KBM-7 (cell line): ENCODE results near the gene ALS2CL.

Source experiments
- DNase-seq: peaks from one replicate; pipeline ENCODE4 v3.0.0-alpha.2; 2015
- in situ Hi-C: fragments of 300-500 bp; cut with MboI; formaldehyde crosslinking; loops from 2 replicates; pipeline ENCODE4 v1.14.3; 2020; ENCODE audit warnings: low sequenced_read_pairs, low pct_unique_long_range_greater_than_20kb, mixed read lengths

Gene ALS2CL

DNA sequence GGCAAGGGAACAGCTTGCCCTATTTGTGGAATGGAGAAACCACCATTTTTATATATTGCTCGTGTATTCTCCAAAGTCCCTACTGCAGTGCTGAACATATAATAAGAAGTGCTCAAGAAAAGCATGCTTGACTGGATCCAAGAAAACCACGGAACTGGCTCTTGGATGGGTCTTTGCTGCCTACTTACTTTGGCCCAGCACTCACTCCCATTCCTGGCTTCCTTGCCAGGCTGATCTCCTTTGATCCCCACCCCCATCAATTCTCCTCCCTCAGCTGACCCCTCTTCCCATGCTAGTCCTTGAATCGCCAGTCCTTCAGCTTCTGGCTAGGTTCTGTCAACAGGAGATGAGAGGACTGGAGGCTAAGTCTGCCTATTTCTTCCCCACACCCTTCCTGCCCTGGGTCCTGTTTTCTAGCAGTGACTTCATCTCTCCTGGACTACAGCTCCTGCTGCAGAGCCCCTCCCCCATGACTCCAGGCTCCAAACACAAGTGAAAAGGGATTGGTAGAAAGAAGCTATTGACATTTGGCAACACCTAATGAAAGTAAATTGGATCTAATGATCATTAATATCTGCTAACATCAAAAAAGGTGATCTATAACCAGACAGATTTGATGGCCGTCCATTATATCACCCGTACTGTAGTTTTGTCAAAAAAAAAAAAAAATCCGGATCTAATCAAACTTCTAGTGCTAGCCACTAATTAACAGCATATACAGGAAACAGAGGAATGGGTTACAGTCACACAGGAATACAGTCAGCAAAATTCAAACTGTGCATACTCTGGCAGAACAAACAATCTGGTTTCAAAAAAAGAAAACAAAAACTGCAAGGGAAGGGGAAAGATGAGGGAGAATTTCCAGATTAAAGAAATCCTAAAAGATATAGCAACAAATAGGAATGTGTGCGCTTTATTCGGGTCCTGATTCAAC lies 73.4 kb downstream of the ALS2CL start:
- in situ Hi-C loops: no loop called here

More for the DNA sequence above, 73.4 kb downstream of the ALS2CL start:
- DNase-seq: no peak
